B cell (primary cell): Measurements from ENCODE around the gene PRUNE2.

Experiments used
- CTCF ChIP-seq: fragments of 200-600 bp; IDR thresholded peaks from one replicate; pipeline ENCODE4 v1.8.0; 2022; ENCODE audit warnings: antibody characterized with exemption, mild to moderate bottlenecking
- EZH2 ChIP-seq: IDR thresholded peaks from 2 replicates; pipeline ENCODE4 v1.6.1; 2012; ENCODE audit warnings: borderline replicate concordance, low read depth, mild to moderate bottlenecking, moderate library complexity, low read length; ENCODE audit not compliant: insufficient read depth, poor library complexity, severe bottlenecking

GRCh38 chr9:76913467-76913866, 7.6 kb upstream of the PRUNE2 start:
- TF ChIP-seq EZH2 (no peak), CTCF (no peak)
